Adipocyte (in vitro differentiated cells): ENCODE data around the gene SH3RF3.
A peak's percentile ranks its signal among the peaks of the same experiment; 100 is the strongest.

Source experiments
- DNase-seq: peaks from one replicate; pipeline ENCODE4 v3.0.0-alpha.2; 2015; ENCODE audit warnings: low read depth
- H3K27me3 ChIP-seq: replicated peaks from 2 replicates; pipeline ENCODE4 v1.7.0; 2013; ENCODE audit warnings: mild to moderate bottlenecking, low read length, moderate library complexity; ENCODE audit not compliant: control insufficient read depth, insufficient read depth
- H3K36me3 ChIP-seq: 2 replicates; pipeline ENCODE4 v1.7.0; 2013; ENCODE audit warnings: low read length, mild to moderate bottlenecking, moderate library complexity; ENCODE audit not compliant: control insufficient read depth, insufficient read depth, severe bottlenecking
- H3K4me1 ChIP-seq: 2 replicates; pipeline ENCODE4 v1.7.0; 2013; ENCODE audit warnings: mild to moderate bottlenecking, low read length, moderate library complexity; ENCODE audit not compliant: control insufficient read depth, insufficient read depth
- H3K4me3 ChIP-seq: 2 replicates; pipeline ENCODE4 v1.7.0; 2013; ENCODE audit warnings: mild to moderate bottlenecking, low read length, moderate library complexity
- H3K9ac ChIP-seq: 2 replicates; pipeline ENCODE4 v1.7.0; 2013; ENCODE audit warnings: mild to moderate bottlenecking, low read length, moderate library complexity
- H3K9me3 ChIP-seq: 2 replicates; pipeline ENCODE4 v1.7.0; 2013; ENCODE audit warnings: mild to moderate bottlenecking, low read length, moderate library complexity; ENCODE audit not compliant: control insufficient read depth

SH3RF3 gene

GRCh38 chr2:109261906-109262631 lies 133.1 kb downstream of the SH3RF3 start:
- peaks cover 22% of the 10 kb centered on the region for H3K4me1 ChIP-seq
- no peak overlapping the region for H3K4me3 ChIP-seq
- DNase-seq = no peak
- no peaks in the 10 kb centered on the region for H3K9me3 ChIP-seq
- no peaks in the 10 kb centered on the region for H3K36me3 ChIP-seq
- no peak overlapping the region for H3K9ac ChIP-seq
- H3K27me3 ChIP-seq = no peaks in the 10 kb centered on the region

GRCh38 chr2:109264595-109265328 lies 135.8 kb downstream of the SH3RF3 start:
- H3K36me3 ChIP-seq = no peaks in the 10 kb centered on the region
- DNase-seq = peak; percentile 72
- no peak overlapping the region for H3K4me3 ChIP-seq
- no peaks in the 10 kb centered on the region for H3K27me3 ChIP-seq
- no peak overlapping the region for H3K9ac ChIP-seq
- no peaks in the 10 kb centered on the region for H3K9me3 ChIP-seq
- peaks cover 9% of the 10 kb centered on the region for H3K4me1 ChIP-seq

- peaks cover 9% of the 10 kb centered on the region for H3K4me1 ChIP-seq
- no peaks in the 10 kb centered on the region for H3K27me3 ChIP-seq
- no peak overlapping the region for H3K9ac ChIP-seq
- no peak overlapping the region for H3K4me3 ChIP-seq
- no peaks in the 10 kb centered on the region for H3K36me3 ChIP-seq
- DNase-seq = no peak
- H3K9me3 ChIP-seq = no peaks in the 10 kb centered on the region
Observed at GRCh38 chr2:109265369-109265768, 136.4 kb downstream of the SH3RF3 start.

GRCh38 chr2:109265953-109266352 lies 136.9 kb downstream of the SH3RF3 start:
- no peak overlapping the region for H3K4me3 ChIP-seq
- H3K9ac ChIP-seq = no peak overlapping the region
- peaks cover 10% of the 10 kb centered on the region for H3K4me1 ChIP-seq
- H3K9me3 ChIP-seq = no peaks in the 10 kb centered on the region
- no peaks in the 10 kb centered on the region for H3K27me3 ChIP-seq
- H3K36me3 ChIP-seq = no peaks in the 10 kb centered on the region
- no peak for DNase-seq

GRCh38 chr2:109266496-109266895 lies 137.5 kb downstream of the SH3RF3 start:
- Histone ChIP-seq H3K4me3 (no peak overlapping the region), H3K27me3 (no peaks in the 10 kb centered on the region), H3K9me3 (no peaks in the 10 kb centered on the region), H3K9ac (no peak overlapping the region), H3K36me3 (no peaks in the 10 kb centered on the region), H3K4me1 (peaks cover 15% of the 10 kb centered on the region)
- no peak for DNase-seq

DNA sequence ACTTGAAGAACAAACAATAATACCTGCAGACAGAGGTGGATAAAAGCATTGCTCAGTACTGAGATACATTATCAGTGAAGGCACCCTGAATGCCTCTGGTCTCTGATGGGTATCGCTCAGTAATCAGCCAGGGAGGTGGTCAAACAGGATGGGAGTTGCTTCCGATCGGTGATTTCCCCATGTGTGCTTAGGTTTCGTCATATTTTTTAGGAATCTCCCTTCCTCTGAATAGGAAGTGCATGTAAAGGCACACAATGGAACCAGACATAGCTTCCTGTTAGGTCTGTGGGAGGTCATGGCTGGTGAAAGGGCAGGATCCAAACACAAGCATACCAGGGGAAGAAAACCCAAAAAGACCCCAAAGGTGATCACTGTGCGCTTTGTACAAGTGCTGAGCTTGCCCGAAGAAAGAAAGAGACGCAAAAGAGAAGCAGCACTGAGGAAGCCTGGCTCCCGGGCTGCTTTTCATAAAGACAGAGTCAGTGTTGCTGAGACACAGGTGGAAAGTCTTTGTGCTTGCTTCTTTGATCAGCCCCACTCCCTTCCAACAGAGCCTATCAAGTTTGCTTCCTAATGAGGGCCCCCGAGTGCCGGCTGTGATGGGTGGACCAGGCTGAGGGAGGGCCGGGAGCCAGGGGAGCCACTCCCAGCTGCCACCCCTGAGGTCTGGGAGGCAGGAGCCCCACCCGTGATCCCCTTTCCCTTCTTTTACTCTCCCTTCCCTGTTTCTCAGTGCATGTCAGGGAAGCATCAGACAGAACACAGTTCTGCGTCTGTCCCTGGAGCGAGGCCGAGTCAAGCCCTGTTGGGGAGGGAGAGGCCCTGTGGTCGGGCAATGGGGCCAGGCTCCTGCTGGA lies 138.2 kb downstream of the SH3RF3 start:
- H3K9me3 ChIP-seq = no peaks in the 10 kb centered on the region
- no peaks in the 10 kb centered on the region for H3K36me3 ChIP-seq
- peaks cover 15% of the 10 kb centered on the region for H3K4me1 ChIP-seq
- H3K9ac ChIP-seq = no peak overlapping the region
- no peaks in the 10 kb centered on the region for H3K27me3 ChIP-seq
- no peak for DNase-seq
- H3K4me3 ChIP-seq = no peak overlapping the region

- H3K4me1 ChIP-seq = peaks cover 15% of the 10 kb centered on the region
- no peak overlapping the region for H3K9ac ChIP-seq
- H3K36me3 ChIP-seq = no peaks in the 10 kb centered on the region
- no peak overlapping the region for H3K4me3 ChIP-seq
- no peaks in the 10 kb centered on the region for H3K9me3 ChIP-seq
- DNase-seq = no peak
- no peaks in the 10 kb centered on the region for H3K27me3 ChIP-seq
Observed at GRCh38 chr2:109268916-109269315, 139.9 kb downstream of the SH3RF3 start.

GRCh38 chr2:109269706-109270504 lies 140.9 kb downstream of the SH3RF3 start:
- no peak overlapping the region for H3K4me3 ChIP-seq
- no peaks in the 10 kb centered on the region for H3K27me3 ChIP-seq
- H3K9ac ChIP-seq = no peak overlapping the region
- no peaks in the 10 kb centered on the region for H3K9me3 ChIP-seq
- H3K4me1 ChIP-seq = peaks cover 12% of the 10 kb centered on the region
- H3K36me3 ChIP-seq = no peaks in the 10 kb centered on the region
- DNase-seq = no peak

GRCh38 chr2:109270505-109271312 lies 141.7 kb downstream of the SH3RF3 start:
- H3K27me3 ChIP-seq = no peaks in the 10 kb centered on the region
- H3K9ac ChIP-seq = no peak overlapping the region
- DNase-seq = no peak
- no peaks in the 10 kb centered on the region for H3K9me3 ChIP-seq
- H3K4me1 ChIP-seq = peaks cover 6% of the 10 kb centered on the region
- no peak overlapping the region for H3K4me3 ChIP-seq
- no peaks in the 10 kb centered on the region for H3K36me3 ChIP-seq

GRCh38 chr2:109271920-109272319 lies 142.9 kb downstream of the SH3RF3 start:
- peaks cover 6% of the 10 kb centered on the region for H3K4me1 ChIP-seq
- H3K9me3 ChIP-seq = no peaks in the 10 kb centered on the region
- no peak overlapping the region for H3K9ac ChIP-seq
- H3K27me3 ChIP-seq = no peaks in the 10 kb centered on the region
- no peaks in the 10 kb centered on the region for H3K36me3 ChIP-seq
- no peak for DNase-seq
- no peak overlapping the region for H3K4me3 ChIP-seq
